GM12878 (cell line): ENCODE data around the gene EPB41. TPM values are rescaled to one million over a fixed set of nuclear protein-coding genes. Genes with fewer than 3 reads are reported as not detected.
"Not testable (repeated sequence)": the region's sequence is repeated elsewhere in the genome, so short reads cannot be mapped to it uniquely, and the experiment has no call there.

ENCODE experiments used
- ATAC-seq: fragments of 200-7000 bp; cut with Tn5 transposase; 3 replicates; pipeline ENCODE4 v1.9.1; 2020; ENCODE audit warnings: mild to moderate bottlenecking, moderate library complexity
- BruUV-seq: library from RNA; stranded (reverse); fragments of 400-500 nt; replicated peaks from 2 replicates; lab custom pipeline; 2021; lab: Mats Ljungman, UMichigan
- CTCF ChIA-PET: fragments of 300-600 bp; sonication (Branson Sonifier 250); formaldehyde crosslinking; extraction: SDS; loops from one replicate; lab custom pipeline; 2021; ENCODE audit warnings: inconsistent platforms; lab: Yijun Ruan, JAX
- POLR2A ChIA-PET: fragments of 350-600 bp; formaldehyde crosslinking; extraction: SDS; loops from one replicate; lab custom pipeline; 2021; ENCODE audit warnings: inconsistent platforms; lab: Charles Lee
- RAD21 ChIA-PET: fragments of 300-600 bp; sonication (Branson Sonifier 250); formaldehyde crosslinking; loops from one replicate; lab custom pipeline; 2023; ENCODE audit warnings: antibody characterized with exemption; ENCODE audit not compliant: unreplicated experiment; lab: Charles Lee
- SMC1A ChIA-PET: fragments of 300-600 bp; sonication (Branson Sonifier 250); formaldehyde crosslinking; loops from one replicate; lab custom pipeline; 2023; ENCODE audit not compliant: unreplicated experiment, uncharacterized antibody; lab: Charles Lee
- DNase-seq: peaks from one replicate; pipeline ENCODE4 v3.0.0-alpha.2; 2011; ENCODE audit warnings: low read depth, low spot score
- FAIRE-seq: peaks from 3 replicates; lab custom pipeline; 2011; peaks lifted over from hg19 to GRCh38; lab: Jason Lieb, UNC
- H2AFZ ChIP-seq: 2 replicates; pipeline ENCODE4 v1.6.0; 2011; ENCODE audit warnings: low read depth, low read length, control low read depth; ENCODE audit not compliant: control insufficient read depth
- H3K27ac ChIP-seq: 2 replicates; pipeline ENCODE4 v1.5.1; 2011; ENCODE audit warnings: control low read depth; ENCODE audit not compliant: control insufficient read depth, insufficient read depth
- H3K27me3 ChIP-seq, 2 experiments: replicated peaks in 1 of 2; 2 replicates each; pipeline versions ENCODE4 v1.6.0 to v1.6.1; 2011; ENCODE audit warnings: low read length in 1 of 2; ENCODE audit not compliant: control insufficient read depth in 2 of 2, insufficient read depth in 2 of 2
- H3K36me3 ChIP-seq, 2 experiments: 2 replicates each; pipeline ENCODE4 v1.5.1; 2011; ENCODE audit warnings: low read length in 1 of 2; ENCODE audit not compliant: control insufficient read depth in 2 of 2, insufficient read depth in 2 of 2
- H3K4me1 ChIP-seq: 2 replicates; pipeline ENCODE4 v1.6.1; 2011; ENCODE audit warnings: mild to moderate bottlenecking, low read length, moderate library complexity, mixed read lengths; ENCODE audit not compliant: control insufficient read depth, insufficient read depth
- H3K4me2 ChIP-seq: 2 replicates; pipeline ENCODE4 v1.6.0; 2011; ENCODE audit warnings: control low read depth; ENCODE audit not compliant: control insufficient read depth, insufficient read depth
- H3K4me3 ChIP-seq: fragments of 200-600 bp; sonication (generic); 2 replicates; pipeline ENCODE4 v1.5.1; 2016
- H3K79me2 ChIP-seq: 2 replicates; pipeline ENCODE4 v1.6.0; 2011; ENCODE audit warnings: low read length; ENCODE audit not compliant: control insufficient read depth, insufficient read depth
- H3K9ac ChIP-seq: 2 replicates; pipeline ENCODE4 v1.8.0; 2011; ENCODE audit warnings: low read length, control low read depth, mixed read lengths; ENCODE audit not compliant: control insufficient read depth, insufficient read depth
- H3K9me3 ChIP-seq: replicated peaks from 3 replicates; pipeline ENCODE4 v1.5.1; 2011; ENCODE audit warnings: mild to moderate bottlenecking, low read length; ENCODE audit not compliant: control insufficient read depth, insufficient read depth
- H4K20me1 ChIP-seq: 2 replicates; pipeline ENCODE4 v1.6.0; 2011; ENCODE audit not compliant: control insufficient read depth, insufficient read depth
- BACH1 ChIP-seq: fragments of 450-650 bp; IDR thresholded peaks from 2 replicates; pipeline ENCODE4 v1.6.1; 2017; ENCODE audit warnings: mild to moderate bottlenecking, borderline replicate concordance
- BCL3 ChIP-seq: IDR thresholded peaks from 2 replicates; pipeline ENCODE4 v1.6.1; 2011; ENCODE audit warnings: borderline replicate concordance, low read depth, mild to moderate bottlenecking, moderate library complexity, low read length; ENCODE audit not compliant: insufficient read depth, poor library complexity, severe bottlenecking
- CBX5 ChIP-seq: sonication (generic); IDR thresholded peaks from 2 replicates; pipeline ENCODE4 v1.6.1; 2016; ENCODE audit warnings: low read depth, moderate library complexity, mild to moderate bottlenecking, inconsistent platforms
- EGR1 ChIP-seq, 2 experiments: IDR thresholded peaks; 1 replicate in 1 of 2; 2 replicates in 1 of 2; pipeline ENCODE4 v1.6.1; 2011 to 2012; ENCODE audit warnings: low read depth in 2 of 2, low read length in 2 of 2, borderline replicate concordance in 1 of 2, mild to moderate bottlenecking in 1 of 2, moderate library complexity in 1 of 2
- ESRRA ChIP-seq: IDR thresholded peaks from 2 replicates; pipeline ENCODE4 v1.6.1; 2012; ENCODE audit warnings: mild to moderate bottlenecking, low read length, improper control_type of control experiment
- ETV6 ChIP-seq, 2 experiments: fragments of 450-650 bp in 1 of 2; IDR thresholded peaks in 1 of 2; conservative IDR thresholded peaks in 1 of 2; 2 replicates each; pipeline ENCODE4 v1.6.1; 2014; ENCODE audit warnings: antibody characterized with exemption in 1 of 2, borderline replicate concordance in 1 of 2, low read depth in 1 of 2, mild to moderate bottlenecking in 1 of 2, moderate library complexity in 1 of 2
- FOS ChIP-seq: IDR thresholded peaks from 3 replicates; pipeline ENCODE4 v1.6.1; 2011; ENCODE audit warnings: borderline replicate concordance; ENCODE audit not compliant: insufficient read length; ENCODE audit errors: extremely low read depth
- GATAD2B ChIP-seq: fragments of 450-650 bp; conservative IDR thresholded peaks from 2 replicates; pipeline ENCODE4 v1.6.1; 2017; ENCODE audit warnings: low read depth, mild to moderate bottlenecking, moderate library complexity
- HCFC1 ChIP-seq: fragments of 150-350 bp; IDR thresholded peaks from 2 replicates; pipeline ENCODE4 v1.6.1; 2014; ENCODE audit warnings: low read length
- IRF4 ChIP-seq: IDR thresholded peaks from 2 replicates; pipeline ENCODE4 v1.6.1; 2011; ENCODE audit warnings: low read depth, low read length
- IRF5 ChIP-seq: fragments of 450-650 bp; IDR thresholded peaks from 2 replicates; pipeline ENCODE4 v1.6.1; 2017; ENCODE audit warnings: borderline replicate concordance
- MYC ChIP-seq: IDR thresholded peaks from 2 replicates; pipeline ENCODE4 v1.6.1; 2011; ENCODE audit warnings: mild to moderate bottlenecking, low read length, moderate library complexity, inconsistent platforms; ENCODE audit not compliant: insufficient read depth, insufficient replicate concordance, insufficient read length, severe bottlenecking
- PAX8 ChIP-seq: fragments of 450-650 bp; IDR thresholded peaks from 2 replicates; pipeline ENCODE4 v1.6.1; 2017; ENCODE audit warnings: mild to moderate bottlenecking, moderate library complexity
- PML ChIP-seq: IDR thresholded peaks from 2 replicates; pipeline ENCODE4 v1.6.1; 2012; ENCODE audit warnings: low read length, inconsistent platforms
- RBBP5 ChIP-seq: fragments of 200-600 bp; sonication (generic); conservative IDR thresholded peaks from 2 replicates; pipeline ENCODE4 v1.6.1; 2016
- SP1 ChIP-seq: IDR thresholded peaks from one replicate; pipeline ENCODE4 v1.6.1; 2011; ENCODE audit warnings: low read depth, low read length
- STAT3 ChIP-seq: IDR thresholded peaks from 2 replicates; pipeline ENCODE4 v1.6.1; 2011; ENCODE audit warnings: low read depth, low read length, improper control_type of control experiment
- TBL1XR1 ChIP-seq: IDR thresholded peaks from 2 replicates; pipeline ENCODE4 v1.6.1; 2012; ENCODE audit warnings: low read depth, low read length, improper control_type of control experiment
- ZNF384 ChIP-seq: IDR thresholded peaks from 2 replicates; pipeline ENCODE4 v1.6.1; 2012; ENCODE audit warnings: low read depth, mild to moderate bottlenecking, low read length, improper control_type of control experiment, borderline replicate concordance
- ZZZ3 ChIP-seq: IDR thresholded peaks from 2 replicates; pipeline ENCODE4 v1.6.1; 2011; ENCODE audit warnings: low read depth; ENCODE audit not compliant: control insufficient read depth, insufficient read length
- WGBS: methylation state at CpG from one replicate; pipeline ENCODE4 v1.1.6; 2016; ENCODE audit warnings: low lambda C conversion rate; ENCODE audit not compliant: insufficient replicate concordance, insufficient coverage; ENCODE audit errors: missing lambda C conversion rate; 5-methylcytosine and 5-hydroxymethylcytosine counted together
- in situ Hi-C: fragments of 300-500 bp; cut with MboI; formaldehyde crosslinking; loops from 9 replicates; pipeline ENCODE4 v1.14.3; 2018; ENCODE audit warnings: mixed read lengths
- intact Hi-C: fragments of 100-400 bp; cut with micrococcal nuclease; formaldehyde crosslinking; loops from one replicate; pipeline ENCODE4 v1.14.2; 2022; ENCODE audit not compliant: unreplicated experiment
- polyA plus RNA-seq, 11 experiments: library from polyadenylated mRNA; depleted of rRNA in 4 of 11; unstranded in 6 of 11; stranded (reverse) in 5 of 11; fragments of >200 nt; fragmentation: Nextera tagmentation in 4 of 11; fragmentation: Illumina TruSeq in 1 of 11; extraction: Ambion mirVana in 4 of 11; extraction: Trizol in 1 of 11; gene quantifications; 1 replicate in 1 of 11; 2 replicates in 10 of 11; pipeline versions ENCODE4 v1.2.1 to v1.2.3, GENCODE V29; 2011 to 2016; ENCODE audit warnings: inconsistent platforms in 2 of 11, missing spikeins in 2 of 11, low read depth in 1 of 11
- total RNA-seq, 4 experiments: library from RNA; depleted of rRNA in 3 of 4; stranded (reverse); fragments of >200 nt in 3 of 4; fragmentation: Illumina TruSeq in 1 of 4; extraction: Trizol in 1 of 4; gene quantifications; 2 replicates each; pipeline versions ENCODE4 v1.2.1 to v1.2.3, GENCODE V29; 2013 to 2021

Gene EPB41
- total and polyA plus RNA-seq, 10 of the 15 experiments (the other 5 are each of a cell fraction or from before 2014, with no cell fraction given): 1.1 to 77.6 (median 58.8) TPM

GRCh38 chr1:28936528-28936927 is 22.2 kb downstream of the EPB41 start:
- Histone ChIP-seq H3K79me2 (no peaks in the 10 kb centered on the region; the same call in 1 of the 2 replicates), H4K20me1 (no peaks in the 10 kb centered on the region), H3K9me3 (no peaks in the 10 kb centered on the region), H3K27me3 (no peaks in the 10 kb centered on the region), H3K4me1 (no peaks in the 10 kb centered on the region), H2AFZ (no peak overlapping the region), H3K9ac (no peak overlapping the region), H3K36me3 (no peaks in the 10 kb centered on the region), H3K4me2 (no peak overlapping the region), H3K4me3 (no peak overlapping the region), H3K27ac (no peak overlapping the region)
- FAIRE-seq (no peak), ATAC-seq (no peak), DNase-seq (no peak)
- intact Hi-C loops (no loop called here), in situ Hi-C loops (no loop called here)
- TF ChIP-seq HCFC1 (no peak), FOS (no peak), RBBP5 (no peak), PML (no peak), ETV6 (conservative IDR thresholded peaks at IDR 0.05 in 1 of 2, IDR thresholded peaks at IDR 0.05 in 1 of 2; ENCODE audit: borderline replicate concordance in 1 of 2, low read depth in 1 of 2) (no peak), ZZZ3 (no peak), PAX8 (no peak), BCL3 (no peak), IRF4 (no peak), BACH1 (no peak), ESRRA (no peak), GATAD2B (no peak), ZNF384 (no peak), IRF5 (no peak), SP1 (no peak), EGR1 (IDR thresholded peaks at IDR 0.05; ENCODE audit: borderline replicate concordance in 1 of 2, low read depth in 2 of 2, low read length in 2 of 2) (no peak), CBX5 (no peak), STAT3 (no peak), TBL1XR1 (no peak), MYC (no peak)
- POLR2A ChIA-PET: no interaction called here
- SMC1A ChIA-PET: interaction anchor here (2.1 kb wide), 1 partner anchor 10 kb away, joined by 8 read pairs; no protein-coding TSS in a partner anchor
- CTCF ChIA-PET: interaction anchor here (1.2 kb wide), 1 partner anchor 60 kb away, joined by 4 read pairs; no protein-coding TSS in a partner anchor
- no TSS peak for BruUV-seq
- RAD21 ChIA-PET: no interaction called here

- H3K4me2 ChIP-seq, POLR2A ChIA-PET, H3K4me1 ChIP-seq: not testable (repeated sequence)
These were observed 29.2 kb downstream of the EPB41 start for GRCh38 chr1:28943581-28943980.

More at GRCh38 chr1:28943581-28943980, 29.2 kb downstream of the EPB41 start:
- in situ Hi-C loops, H3K36me3 ChIP-seq, H3K27ac ChIP-seq, RAD21 ChIA-PET, H3K27me3 ChIP-seq, H4K20me1 ChIP-seq, CTCF ChIA-PET, intact Hi-C loops, BruUV-seq, H3K79me2 ChIP-seq, FAIRE-seq, H3K9ac ChIP-seq, SMC1A ChIA-PET, H3K4me3 ChIP-seq, ATAC-seq, DNase-seq, H3K9me3 ChIP-seq, H2AFZ ChIP-seq: not testable (repeated sequence)
- 95% methylated on average over 3 of the region's 3 CpGs for WGBS
